ENCODE results near the gene MPHOSPH9.
A peak's percentile ranks its signal among the peaks of the same experiment; 100 is the strongest.

MPHOSPH9 gene

DNA sequence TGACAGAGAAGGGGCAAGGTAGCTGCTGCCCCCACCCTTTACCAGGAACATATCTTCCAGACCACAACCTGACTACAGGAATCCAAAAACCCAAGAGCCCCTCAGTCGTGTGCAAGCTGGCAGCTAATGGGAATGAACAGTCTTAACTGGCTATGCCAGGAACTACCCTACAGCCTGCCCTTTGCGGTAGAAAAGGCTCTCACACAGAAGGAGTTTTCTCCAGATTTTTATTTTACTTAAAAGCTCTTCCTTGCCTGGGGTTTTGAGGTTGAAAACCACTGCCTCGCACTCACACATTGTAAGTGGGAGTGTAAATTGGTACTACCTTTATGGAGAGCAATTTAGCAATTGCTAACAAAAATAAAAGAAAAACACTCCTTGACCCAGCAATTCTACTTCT, 110.3 kb downstream of the MPHOSPH9 start:
- no peak for ATAC-seq

DNA sequence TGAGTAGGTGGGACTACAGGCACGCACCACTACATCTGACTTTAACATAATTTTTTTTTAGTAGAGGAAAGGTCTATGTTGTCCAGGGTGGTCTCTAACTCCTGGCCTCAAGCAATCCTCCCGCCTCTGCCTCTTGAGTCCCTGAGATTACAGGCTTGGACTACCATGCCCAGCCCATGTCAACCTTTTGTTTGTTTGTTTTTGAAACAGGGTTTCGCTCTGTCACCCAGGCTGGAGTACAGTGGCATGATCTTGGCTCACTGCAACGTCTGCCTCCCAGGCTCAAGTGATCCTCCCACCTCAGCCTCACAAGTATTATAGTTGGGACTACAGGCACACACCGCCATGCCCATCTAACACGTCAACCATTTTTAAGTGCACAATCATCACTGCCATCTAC, 111.3 kb downstream of the MPHOSPH9 start:
- no peak for ATAC-seq

DNA sequence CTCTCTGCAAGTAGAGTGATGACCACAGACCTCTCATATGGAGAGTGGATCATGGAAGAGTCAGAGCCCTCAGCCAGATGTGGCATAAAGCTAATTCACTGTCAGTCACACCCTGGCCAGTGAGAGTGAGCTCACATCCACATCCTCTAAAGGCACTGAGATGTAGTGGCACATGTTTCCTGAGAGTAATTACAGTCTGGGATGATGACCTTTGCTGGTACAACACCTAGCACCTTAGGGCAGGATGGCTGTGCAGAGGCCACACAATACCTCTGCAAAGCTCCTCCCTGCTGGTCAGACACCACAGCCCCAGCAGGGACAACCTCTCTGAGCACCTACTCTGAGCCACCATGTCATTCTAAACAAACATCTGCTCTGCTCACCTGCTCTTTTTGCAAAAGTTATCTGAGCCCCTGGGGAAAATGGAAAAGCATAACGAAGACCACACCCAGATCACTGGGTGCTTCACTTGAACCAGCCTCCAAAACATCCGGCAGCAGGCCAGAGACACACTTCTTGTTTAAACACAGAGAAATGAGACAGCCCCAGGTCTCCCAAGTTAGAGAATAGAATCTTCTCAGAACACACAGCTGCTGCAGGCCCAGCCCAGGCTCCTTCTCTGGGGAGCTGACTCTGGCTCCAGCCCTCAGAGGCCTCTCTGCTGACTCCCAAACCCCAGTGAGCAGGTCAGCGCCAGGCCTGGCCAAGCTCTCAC, 112.3 kb downstream of the MPHOSPH9 start:
- peak; percentile 71 to 74 for ATAC-seq

DNA sequence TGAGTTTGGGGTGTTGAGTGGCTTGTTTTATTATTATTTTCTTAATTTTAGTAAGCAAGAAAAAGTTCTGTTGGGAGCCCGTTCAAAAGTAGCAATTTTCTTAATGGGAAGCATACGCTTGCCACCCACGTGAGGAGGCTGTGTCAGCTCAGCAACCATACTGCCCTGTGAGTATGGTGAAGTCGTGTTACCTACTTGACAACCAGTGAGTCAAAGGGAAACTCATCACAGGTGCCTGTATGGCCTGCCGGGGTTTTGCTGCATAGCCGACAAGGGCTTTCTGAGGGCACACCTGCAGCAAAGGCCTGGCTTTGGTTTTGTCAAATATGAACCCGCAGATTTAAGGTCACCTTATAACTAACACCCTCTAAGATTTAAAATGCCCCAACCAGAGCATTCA, 113.1 kb downstream of the MPHOSPH9 start:
- peak; percentile 92 to 93 for ATAC-seq

DNA sequence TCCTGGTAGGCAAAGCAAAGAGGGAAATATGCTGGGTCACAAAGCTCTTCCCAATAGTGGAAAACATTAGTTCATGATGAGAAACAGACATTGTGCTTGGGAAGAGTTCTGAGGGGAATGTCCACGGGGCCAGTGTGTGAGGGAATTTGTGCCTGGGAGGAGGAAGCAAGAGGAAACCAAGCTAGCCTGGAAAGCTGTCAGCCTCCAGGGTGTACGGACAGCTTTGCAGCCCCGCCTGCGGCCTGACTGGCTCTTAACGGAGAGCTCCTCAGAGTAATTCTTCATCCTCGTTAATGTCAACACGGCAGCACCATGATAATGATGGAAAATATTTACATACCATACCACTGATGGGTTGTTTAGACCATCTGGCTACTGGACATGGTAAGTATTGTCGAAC, 114.4 kb downstream of the MPHOSPH9 start:
- ATAC-seq = no peak

DNA sequence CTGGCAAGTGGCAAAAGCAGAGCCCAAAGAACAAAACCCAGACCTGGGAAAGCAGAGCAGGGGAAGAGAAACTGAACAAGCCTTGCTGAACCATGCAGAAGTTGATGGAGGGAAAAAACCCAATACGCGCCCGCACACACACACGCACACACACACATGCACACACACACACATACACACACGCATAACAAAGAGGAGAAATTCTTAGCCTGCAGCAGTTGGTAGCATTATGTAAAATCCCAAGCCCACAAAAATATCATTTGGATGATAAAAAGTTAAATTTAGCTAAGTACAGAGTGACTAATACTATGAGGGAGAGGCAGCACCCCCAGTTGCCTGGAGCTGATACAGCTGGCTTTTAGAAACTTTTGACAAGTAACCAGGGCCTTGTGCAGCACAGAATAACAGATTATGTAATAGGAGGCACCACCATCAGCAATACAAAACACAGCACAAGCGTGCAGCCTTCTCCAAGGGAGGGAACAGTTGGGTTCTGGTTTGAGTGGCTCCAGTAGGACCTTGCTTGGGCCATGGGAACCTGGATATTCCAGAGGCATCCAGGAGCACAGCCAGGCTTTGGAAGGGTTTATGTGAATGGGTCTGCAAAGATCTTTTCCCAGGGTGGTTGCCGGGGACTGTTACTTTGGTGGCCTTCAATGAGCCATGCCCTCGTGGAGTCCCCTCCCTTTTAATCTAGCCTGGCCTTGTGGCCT, 117.4 kb downstream of the MPHOSPH9 start:
- peak; percentile 54 to 55 for ATAC-seq

DNA sequence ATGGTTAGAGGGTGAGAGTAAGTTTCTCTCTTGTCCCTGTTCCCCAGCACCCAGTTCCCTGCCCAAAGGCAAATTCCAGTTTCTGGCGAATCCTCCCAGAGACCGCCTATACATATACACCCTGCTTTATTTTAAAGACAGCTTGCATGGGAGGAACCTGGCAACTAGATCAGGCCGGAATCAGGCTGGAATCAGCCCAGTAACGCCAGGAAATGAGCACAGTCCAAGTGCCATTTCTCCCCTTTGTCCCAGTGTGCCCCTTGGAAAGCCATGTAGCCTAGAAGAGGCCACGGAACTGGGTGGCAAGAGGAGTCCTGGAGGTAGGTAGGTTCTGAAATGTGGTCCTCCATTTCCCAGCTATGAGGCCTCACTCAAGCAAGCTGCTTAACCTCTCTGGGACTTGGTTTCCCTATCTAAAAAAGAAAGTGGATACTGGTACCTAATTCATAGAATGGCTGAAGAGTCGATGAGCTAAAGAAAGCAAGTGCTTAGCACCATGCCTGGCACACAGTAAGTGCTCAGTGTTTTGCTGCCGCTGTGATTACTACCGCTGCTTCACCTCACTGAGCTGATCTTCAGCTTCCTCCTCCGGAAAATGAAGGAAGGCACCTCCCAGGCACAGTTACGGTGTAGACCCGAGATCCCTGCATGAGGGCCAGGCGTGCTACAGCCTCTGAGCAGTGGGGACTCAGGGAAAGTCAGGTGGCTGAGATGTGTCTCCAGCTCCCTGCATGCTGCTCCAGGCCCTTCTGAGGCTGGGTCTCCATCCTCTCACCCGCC, 118.4 kb downstream of the MPHOSPH9 start:
- ATAC-seq = no peak

DNA sequence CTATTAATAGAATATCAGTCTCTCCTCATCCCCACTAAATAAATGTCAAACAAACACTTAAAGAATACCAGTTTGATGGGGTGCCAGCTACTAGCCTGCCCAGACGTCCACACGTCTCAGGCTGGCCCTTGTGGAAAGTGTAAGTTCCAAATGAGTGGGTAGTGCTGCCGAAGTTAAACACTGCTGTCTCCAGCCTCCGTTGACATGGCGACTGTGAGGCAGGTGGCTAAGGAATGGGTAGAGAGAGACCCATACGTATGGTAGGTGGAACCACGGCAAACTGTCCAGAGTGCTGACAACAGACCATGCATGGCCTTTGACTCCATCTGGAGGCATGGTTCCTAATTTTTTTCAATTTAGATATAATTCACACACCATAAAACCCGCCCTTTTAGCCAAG, 119.9 kb downstream of the MPHOSPH9 start:
- no peak for ATAC-seq

DNA sequence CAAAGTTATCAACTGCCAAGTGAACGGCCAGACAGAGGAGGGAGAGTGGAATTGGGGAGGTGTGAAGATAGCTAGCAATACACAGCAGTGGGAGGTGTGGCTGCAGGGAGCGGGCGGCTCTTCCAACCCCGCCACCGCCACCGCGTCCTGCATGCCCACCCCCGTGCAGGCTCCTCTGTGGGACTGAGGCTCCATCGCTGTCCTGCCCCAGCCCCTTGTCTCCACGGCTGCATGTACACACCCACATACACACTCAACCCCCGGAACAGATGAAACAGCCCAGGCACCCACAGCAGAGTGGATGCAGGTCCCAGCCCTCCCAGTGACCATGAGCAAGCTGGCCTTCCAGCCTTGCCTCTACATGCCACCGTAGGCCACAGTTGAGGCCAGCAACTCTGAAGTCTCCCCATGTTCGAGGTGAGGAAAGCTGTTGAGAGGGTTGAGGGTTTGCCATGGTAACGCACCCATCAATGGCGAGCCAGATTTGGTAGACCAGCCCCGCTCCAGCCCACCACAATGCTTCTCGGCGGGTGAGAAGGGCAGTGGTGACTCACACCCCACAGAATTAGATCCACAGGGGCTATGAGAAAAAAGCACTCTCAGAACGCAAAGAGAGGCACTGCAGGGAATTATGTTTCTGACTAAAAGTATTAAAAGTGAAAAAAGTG, 121.3 kb downstream of the MPHOSPH9 start:
- no peak for ATAC-seq

DNA sequence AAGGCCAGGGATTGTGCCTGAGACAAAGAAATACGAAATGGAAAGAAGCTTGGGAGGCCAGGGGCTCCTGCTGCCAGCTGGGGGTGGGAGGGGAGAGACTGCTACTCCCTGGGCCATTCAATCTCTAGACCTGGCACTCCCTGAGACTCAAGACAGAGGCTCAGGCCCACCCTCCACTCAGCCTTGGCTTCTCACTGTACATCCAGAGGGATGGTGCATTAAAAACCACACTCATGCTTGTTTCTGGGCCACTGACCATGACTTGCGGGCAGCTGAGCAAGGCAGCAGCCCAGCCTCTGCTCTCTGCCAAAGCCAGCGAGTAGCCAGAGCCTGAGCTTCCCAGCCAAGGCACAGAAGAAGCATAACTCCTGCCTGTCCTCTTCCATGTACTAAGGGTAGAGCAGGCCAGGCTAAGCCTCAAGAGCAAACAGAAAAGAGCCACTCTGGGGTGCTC, 123.6 kb downstream of the MPHOSPH9 start:
- no peak for ATAC-seq

DNA sequence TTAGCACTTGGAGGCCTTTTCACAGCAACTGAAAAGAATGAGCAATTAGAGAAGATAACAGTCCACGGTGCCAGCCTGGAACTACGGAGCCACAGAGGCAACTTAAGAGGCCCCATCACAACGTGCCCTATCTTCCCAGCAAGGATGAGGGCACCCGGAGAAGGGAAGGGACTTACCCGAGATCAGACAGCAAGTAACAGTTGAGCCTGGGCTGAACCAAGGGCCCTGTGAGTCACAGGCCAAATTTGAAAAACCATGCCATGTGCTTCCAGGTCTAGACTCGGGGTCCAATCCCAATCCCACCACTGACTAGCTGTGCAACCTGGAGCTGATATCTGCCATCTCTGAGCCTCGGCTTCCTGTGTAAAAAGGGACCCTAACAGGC, 124.3 kb downstream of the MPHOSPH9 start:
- ATAC-seq = no peak

DNA sequence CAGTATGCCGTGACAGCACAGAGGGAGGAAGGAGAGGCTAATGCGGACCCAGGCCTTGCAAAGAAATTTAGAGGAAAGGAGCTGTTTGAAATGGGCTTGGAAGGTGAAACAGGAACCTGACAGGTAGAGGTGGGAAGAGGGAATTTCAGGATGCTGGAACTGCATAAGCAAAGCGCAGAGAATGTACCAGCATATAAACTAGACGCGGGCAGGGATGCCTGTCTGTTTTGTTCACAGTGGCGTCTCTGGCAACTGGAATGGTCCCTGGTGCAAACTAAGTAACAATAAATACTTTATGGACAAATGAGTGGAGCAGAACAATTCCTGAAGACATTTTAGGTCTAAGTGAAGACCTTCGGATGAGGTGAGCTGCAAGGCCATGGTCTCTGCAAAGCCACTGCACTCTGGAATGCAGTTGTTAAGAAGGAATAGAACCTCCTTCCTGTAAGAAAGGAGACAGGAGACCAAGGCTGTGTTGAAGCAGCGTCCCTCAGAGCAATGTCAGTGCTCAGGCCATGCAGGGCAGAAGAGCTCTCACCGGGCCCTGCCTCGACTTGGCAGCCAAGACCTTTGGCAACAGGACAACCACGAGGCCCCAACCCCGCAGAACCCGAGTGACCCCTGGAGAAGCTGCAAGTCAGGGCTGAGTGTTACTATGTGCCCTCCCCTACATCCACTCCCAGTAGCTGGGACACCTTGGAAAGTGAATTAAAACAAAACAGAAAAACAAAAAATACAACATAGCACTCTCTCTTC, 124.8 kb downstream of the MPHOSPH9 start:
- ATAC-seq = no peak

DNA sequence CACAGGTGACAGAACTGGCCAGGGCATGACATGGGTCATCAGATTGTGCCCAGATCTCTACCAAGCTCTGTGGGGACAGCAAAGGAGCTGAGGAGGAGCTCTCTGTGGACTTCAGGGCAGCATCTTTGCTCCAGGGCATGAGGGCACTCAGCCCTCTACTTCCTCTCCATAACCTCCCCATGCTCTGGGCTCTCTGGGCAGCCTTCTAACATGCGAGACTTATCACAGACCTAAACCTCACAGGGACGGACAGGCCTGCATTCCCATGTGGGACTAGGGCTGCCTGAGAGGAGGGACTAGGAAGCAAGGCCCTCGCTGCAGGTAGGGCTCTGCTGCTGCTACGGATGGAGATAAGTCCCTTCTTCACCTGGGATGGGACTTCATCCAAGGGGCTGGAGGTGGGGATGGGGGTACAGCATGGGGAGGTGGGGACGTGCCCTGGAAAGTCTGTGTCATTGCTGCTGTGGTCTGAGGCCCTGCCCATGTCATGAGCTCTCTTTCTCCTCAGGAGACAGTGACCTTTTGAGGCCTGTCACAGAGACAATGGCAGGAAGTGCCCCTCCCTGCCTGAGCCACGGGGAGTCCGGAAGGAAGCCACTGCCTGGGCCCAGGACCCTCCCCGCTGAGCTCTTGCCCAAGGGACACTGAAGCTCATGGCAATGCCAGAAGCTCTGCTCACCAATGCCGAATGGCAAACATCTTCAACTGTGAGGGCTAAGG, 126.1 kb downstream of the MPHOSPH9 start:
- ATAC-seq = peak; percentile 91 to 95

DNA sequence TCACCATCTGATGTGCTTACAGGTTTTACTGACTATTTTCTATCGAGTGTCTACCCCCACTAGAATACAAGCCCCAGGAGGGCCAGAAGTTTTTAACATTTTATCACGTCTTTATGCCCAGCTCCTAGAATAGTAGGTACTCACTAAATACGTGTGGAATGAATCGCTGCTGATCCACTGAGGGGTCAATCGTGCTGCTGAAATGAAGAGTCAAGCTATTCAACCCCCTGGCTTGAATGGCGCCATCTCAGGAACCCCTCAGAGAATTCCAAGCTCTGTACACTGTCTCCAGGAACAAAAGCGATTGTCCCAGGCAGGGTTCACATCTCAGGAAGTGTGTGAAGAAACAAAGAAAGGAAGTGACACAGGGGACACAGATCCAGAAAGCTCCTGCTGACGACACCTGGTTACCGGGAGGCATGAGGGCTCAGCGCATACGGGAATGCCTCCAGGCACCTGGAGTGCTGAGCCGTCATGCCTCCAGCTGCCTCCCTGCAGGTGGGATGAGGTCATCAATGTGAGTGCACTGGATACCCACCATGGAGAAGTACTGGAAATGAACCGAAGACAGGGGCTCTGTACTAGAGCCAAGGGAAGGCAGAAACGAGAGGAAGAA, 127.6 kb downstream of the MPHOSPH9 start:
- no peak for ATAC-seq

DNA sequence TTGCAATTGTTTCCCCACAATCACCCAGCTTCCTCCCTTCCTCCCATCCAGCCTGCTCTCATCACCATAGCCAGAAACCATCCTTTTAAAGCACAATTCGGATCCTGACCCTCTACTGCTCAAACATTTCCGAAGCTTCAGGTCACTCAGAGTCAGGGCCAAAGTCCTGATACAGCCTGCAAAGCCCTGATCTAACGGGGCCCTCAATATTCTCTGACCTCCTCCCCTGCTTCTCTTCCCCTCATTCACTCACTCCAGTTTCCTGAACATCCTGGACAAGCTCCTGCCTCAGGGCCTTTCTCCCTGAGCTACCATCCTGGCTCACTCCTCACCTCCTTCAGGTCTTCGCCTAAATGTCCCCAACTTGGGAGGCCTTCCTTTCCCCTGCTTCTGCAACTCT, 128.1 kb downstream of the MPHOSPH9 start:
- ATAC-seq = no peak

Measured in activated CD4-positive, CD25-positive, alpha-beta regulatory T cell treated with anti-CD3 and anti-CD28 coated beads, Interleukin-2, amount 50 U/mL, for 24 hours (primary cell).